Measurements from ENCODE around the gene PRPH.
"Not testable (repeated sequence)": the region's sequence is repeated elsewhere in the genome, so short reads cannot be mapped to it uniquely, and the experiment has no call there.

The PRPH gene

GRCh38 chr12:49295082-49295936 lies at the start of gene PRPH:
Gene PRPH, plus strand, starts transcription at chr12:49295147. Its CDS starts 54 bp downstream, at chr12:49295201.
- Histone ChIP-seq H3K27me3 (ENCODE audit: insufficient read depth, low read depth) (peaks cover 2% of the 10 kb centered on the region), H3K4me1 (ENCODE audit: low read depth, poor library complexity, severe bottlenecking) (peaks cover 16% of the 10 kb centered on the region), H3K36me3 (ENCODE audit: insufficient read depth) (no peaks in the 10 kb centered on the region), H3K27ac (no peak within 1 kb of the TSS), H3K9ac (no peak within 1 kb of the TSS), H3K79me2 (ENCODE audit: insufficient read depth, low read depth) (no peaks in the 10 kb centered on the region), H4K20me1 (ENCODE audit: insufficient read depth) (no peaks in the 10 kb centered on the region), H3K4me3 (IDR thresholded peaks at IDR 0.05; ENCODE audit: insufficient read depth, low read depth, low read length) (no peak within 1 kb of the TSS), H2AFZ (ENCODE audit: low read depth) (no peak within 1 kb of the TSS), H3K4me2 (no peak within 1 kb of the TSS)
- no peak for TF ChIP-seq CTCF (conservative IDR thresholded peaks at IDR 0.05; ENCODE audit: low read depth, low read length)

GRCh38 chr12:49251357-49251756 lies 43.6 kb upstream of the PRPH start:
- H4K20me1 ChIP-seq (ENCODE audit: insufficient read depth), result no peaks in the 10 kb centered on the region
- H3K27me3 ChIP-seq (ENCODE audit: insufficient read depth, low read depth), result no peaks in the 10 kb centered on the region
- no peak overlapping the region for H3K4me2 ChIP-seq
- no peaks in the 10 kb centered on the region for H3K36me3 ChIP-seq (ENCODE audit: insufficient read depth)
- H3K27ac ChIP-seq, result no peak overlapping the region
- H3K9ac ChIP-seq, result no peak overlapping the region
- H3K4me1 ChIP-seq (ENCODE audit: low read depth, poor library complexity, severe bottlenecking), result no peaks in the 10 kb centered on the region
- H3K4me3 ChIP-seq (IDR thresholded peaks at IDR 0.05; ENCODE audit: insufficient read depth, low read depth, low read length), result no peak overlapping the region
- no peaks in the 10 kb centered on the region for H3K79me2 ChIP-seq (ENCODE audit: insufficient read depth, low read depth)
- no peak for TF ChIP-seq CTCF (conservative IDR thresholded peaks at IDR 0.05; ENCODE audit: low read depth, low read length)
- H2AFZ ChIP-seq (ENCODE audit: low read depth), result no peak overlapping the region

- no peaks in the 10 kb centered on the region for H3K27me3 ChIP-seq (ENCODE audit: insufficient read depth, low read depth)
These were observed 41.8 kb upstream of the PRPH start for GRCh38 chr12:49253033-49253623.

GRCh38 chr12:49255456-49255855 lies 39.5 kb upstream of the PRPH start:
- not testable (repeated sequence) for H3K4me2 ChIP-seq; H3K9ac ChIP-seq; H3K4me3 ChIP-seq (IDR thresholded peaks at IDR 0.05; ENCODE audit: insufficient read depth, low read depth, low read length); H2AFZ ChIP-seq (ENCODE audit: low read depth); H3K36me3 ChIP-seq (ENCODE audit: insufficient read depth); H3K4me1 ChIP-seq (ENCODE audit: low read depth, poor library complexity, severe bottlenecking); H3K27me3 ChIP-seq (ENCODE audit: insufficient read depth, low read depth); H4K20me1 ChIP-seq (ENCODE audit: insufficient read depth); H3K27ac ChIP-seq; H3K79me2 ChIP-seq (ENCODE audit: insufficient read depth, low read depth)

More at GRCh38 chr12:49253033-49253623, 41.8 kb upstream of the PRPH start:
- Histone ChIP-seq H3K79me2 (ENCODE audit: insufficient read depth, low read depth) (no peaks in the 10 kb centered on the region), H3K4me3 (IDR thresholded peaks at IDR 0.05; ENCODE audit: insufficient read depth, low read depth, low read length) (no peak overlapping the region), H2AFZ (ENCODE audit: low read depth) (no peak overlapping the region), H3K4me1 (ENCODE audit: low read depth, poor library complexity, severe bottlenecking) (no peaks in the 10 kb centered on the region), H3K27ac (no peak overlapping the region), H4K20me1 (ENCODE audit: insufficient read depth) (no peaks in the 10 kb centered on the region), H3K4me2 (no peak overlapping the region), H3K36me3 (ENCODE audit: insufficient read depth) (no peaks in the 10 kb centered on the region), H3K9ac (no peak overlapping the region)
- TF ChIP-seq CTCF (conservative IDR thresholded peaks at IDR 0.05; ENCODE audit: low read depth, low read length), result no peak
